Suprapubic skin (tissue), 4 donors: ENCODE data around the gene FBXL12. TPM values are rescaled to one million over a fixed set of nuclear protein-coding genes. Genes with fewer than 3 reads are reported as not detected.

ENCODE experiments used
- DNase-seq, 2 donors: peaks; one replicate each; pipeline ENCODE4 v3.0.0-alpha.2; 2019; ENCODE audit warnings: low spot score in 2 of 2
- H3K27ac ChIP-seq: fragments of 200-600 bp; sonication (generic); one replicate; pipeline ENCODE4 v1.5.1; 2019
- H3K27me3 ChIP-seq: fragments of 200-600 bp; sonication (generic); one replicate; pipeline ENCODE4 v1.5.1; 2019
- H3K36me3 ChIP-seq: fragments of 200-600 bp; sonication (generic); one replicate; pipeline ENCODE4 v1.5.1; 2019
- H3K4me1 ChIP-seq: fragments of 200-600 bp; sonication (generic); one replicate; pipeline ENCODE4 v1.5.1; 2019
- H3K4me3 ChIP-seq: fragments of 200-600 bp; sonication (generic); one replicate; pipeline ENCODE4 v1.5.1; 2019; ENCODE audit warnings: mild to moderate bottlenecking
- H3K9me3 ChIP-seq: fragments of 200-600 bp; sonication (generic); one replicate; pipeline ENCODE4 v1.5.1; 2019
- CTCF ChIP-seq, 2 donors: fragments of 200-600 bp in 1 of 2; fragments of 450-650 bp in 1 of 2; sonication (generic) in 1 of 2; IDR thresholded peaks; one replicate each; pipeline ENCODE4 v1.5.1; 2016 to 2019; ENCODE audit warnings: antibody characterized with exemption in 2 of 2, mild to moderate bottlenecking in 1 of 2, moderate library complexity in 1 of 2
- EP300 ChIP-seq: sonication (generic); formaldehyde crosslinking; IDR thresholded peaks from one replicate; pipeline ENCODE4 v1.6.1; 2017; ENCODE audit warnings: antibody characterized with exemption
- POLR2A ChIP-seq, 2 donors: fragments of 450-650 bp; IDR thresholded peaks; one replicate each; pipeline ENCODE4 v1.6.1; 2017; ENCODE audit warnings: antibody characterized with exemption in 2 of 2, mild to moderate bottlenecking in 2 of 2, moderate library complexity in 2 of 2
- POLR2AphosphoS5 ChIP-seq, 3 donors: sonication (generic); formaldehyde crosslinking; IDR thresholded peaks; one replicate each; pipeline ENCODE4 v1.6.1; 2017; ENCODE audit warnings: antibody characterized with exemption in 3 of 3
- WGBS: methylation state at CpG from one replicate; pipeline ENCODE4 v1.1.5; 2018; 5-methylcytosine and 5-hydroxymethylcytosine counted together
- total RNA-seq, 4 donors: library from RNA; depleted of rRNA; stranded (reverse); fragments of >200 nt; gene quantifications; one replicate each; pipeline ENCODE4 v1.1.0, GENCODE V29; 2016

The FBXL12 gene
- total RNA-seq, 4 donors from 2014 or later: 22.2 to 39.9 (median 29.8) TPM

- Histone ChIP-seq H3K4me1 (no peaks in the 10 kb centered on the region), H3K27ac (no peak overlapping the region), H3K4me3 (no peak overlapping the region), H3K36me3 (peaks cover 51% of the 10 kb centered on the region), H3K9me3 (no peaks in the 10 kb centered on the region), H3K27me3 (no peaks in the 10 kb centered on the region)
- no peak for DNase-seq
- 97% methylated on average over 5 of the region's 21 CpGs for WGBS
- TF ChIP-seq POLR2AphosphoS5 (IDR thresholded peaks at IDR 0.05) (no peak), EP300 (no peak), CTCF (IDR thresholded peaks at IDR 0.05) (no peak), POLR2A (IDR thresholded peaks at IDR 0.05) (no peak)
Observed at GRCh38 chr19:9811139-9811538, 7.7 kb downstream of the FBXL12 start.

GRCh38 chr19:9808855-9809824 is 9.7 kb downstream of the FBXL12 start:
- 87% methylated on average over 11 of the region's 11 CpGs for WGBS
- H3K27me3 ChIP-seq: no peaks in the 10 kb centered on the region
- no peak for DNase-seq
- peaks cover 54% of the 10 kb centered on the region for H3K36me3 ChIP-seq
- no peak overlapping the region for H3K4me3 ChIP-seq
- no peaks in the 10 kb centered on the region for H3K4me1 ChIP-seq
- no peak overlapping the region for H3K27ac ChIP-seq
- TF ChIP-seq POLR2AphosphoS5 (IDR thresholded peaks at IDR 0.05) (no peak), POLR2A (IDR thresholded peaks at IDR 0.05) (no peak), EP300 (no peak), CTCF (IDR thresholded peaks at IDR 0.05) (no peak)
- no peaks in the 10 kb centered on the region for H3K9me3 ChIP-seq

GRCh38 chr19:9806803-9807202 is 12.1 kb downstream of the FBXL12 start:
- Histone ChIP-seq H3K27ac (no peak overlapping the region), H3K36me3 (peaks cover 45% of the 10 kb centered on the region), H3K27me3 (no peaks in the 10 kb centered on the region), H3K9me3 (no peaks in the 10 kb centered on the region), H3K4me3 (no peak overlapping the region), H3K4me1 (no peaks in the 10 kb centered on the region)
- WGBS: 100% methylated on average over 3 of the region's 3 CpGs
- no peak for DNase-seq
- TF ChIP-seq CTCF (IDR thresholded peaks at IDR 0.05) (no peak), POLR2AphosphoS5 (IDR thresholded peaks at IDR 0.05) (no peak), EP300 (no peak), POLR2A (IDR thresholded peaks at IDR 0.05) (no peak)

- DNase-seq: no peak
- 91% methylated on average over 10 of the region's 10 CpGs for WGBS
- Histone ChIP-seq H3K4me3 (no peak overlapping the region), H3K4me1 (peaks cover 5% of the 10 kb centered on the region), H3K27me3 (no peaks in the 10 kb centered on the region), H3K27ac (no peak overlapping the region), H3K9me3 (no peaks in the 10 kb centered on the region), H3K36me3 (peaks cover 8% of the 10 kb centered on the region)
- TF ChIP-seq EP300 (no peak), POLR2A (IDR thresholded peaks at IDR 0.05) (no peak), CTCF (IDR thresholded peaks at IDR 0.05) (no peak), POLR2AphosphoS5 (IDR thresholded peaks at IDR 0.05) (no peak)
Observed at GRCh38 chr19:9801976-9802375, 16.9 kb downstream of the FBXL12 start.

- no peak overlapping the region for H3K27ac ChIP-seq
- TF ChIP-seq POLR2AphosphoS5 (IDR thresholded peaks at IDR 0.05) (no peak), CTCF (IDR thresholded peaks at IDR 0.05) (no peak), POLR2A (IDR thresholded peaks at IDR 0.05) (no peak), EP300 (no peak)
Observed at GRCh38 chr19:9799162-9799561, 19.7 kb downstream of the FBXL12 start.

More at GRCh38 chr19:9799162-9799561, 19.7 kb downstream of the FBXL12 start:
- H3K4me1 ChIP-seq: peaks cover 12% of the 10 kb centered on the region
- H3K9me3 ChIP-seq: no peaks in the 10 kb centered on the region
- no peak for DNase-seq
- no peaks in the 10 kb centered on the region for H3K36me3 ChIP-seq
- no peaks in the 10 kb centered on the region for H3K27me3 ChIP-seq
- H3K4me3 ChIP-seq: no peak overlapping the region
